Heart left ventricle (tissue), 16 donors: ENCODE data around the gene SLC22A4. TPM values are rescaled to one million over a fixed set of nuclear protein-coding genes. Genes with fewer than 3 reads are reported as not detected.

Experiments
- ATAC-seq, 4 donors: fragments of 200-7000 bp; cut with Tn5 transposase; one replicate each; pipeline ENCODE4 v1.9.1; 2020 to 2022; ENCODE audit warnings: moderate library complexity in 4 of 4, mild to moderate bottlenecking in 3 of 4, moderate number of reproducible peaks in 1 of 4
- DNase-seq, 5 donors: peaks; one replicate each; pipeline ENCODE4 v3.0.0-alpha.2; 2020
- H3K27ac ChIP-seq, 12 donors: fragments of 200-600 bp; sonication (generic) in 4 of 12; one replicate each; pipeline versions ENCODE4 v1.5.0 to v1.8.0; 2016 to 2022; ENCODE audit warnings: mild to moderate bottlenecking in 2 of 12
- H3K27me3 ChIP-seq, 9 donors: fragments of 200-600 bp; sonication (generic) in 2 of 9; one replicate each; pipeline versions ENCODE4 v1.5.1 to v1.8.0; 2016 to 2022; ENCODE audit warnings: mild to moderate bottlenecking in 3 of 9
- H3K36me3 ChIP-seq, 9 donors: fragments of 200-600 bp; sonication (generic) in 2 of 9; one replicate each; pipeline versions ENCODE4 v1.5.0 to v1.8.0; 2018 to 2022; ENCODE audit warnings: mild to moderate bottlenecking in 2 of 9
- H3K4me1 ChIP-seq, 12 donors: fragments of 200-600 bp; sonication (generic) in 4 of 12; one replicate each; pipeline versions ENCODE4 v1.5.0 to v1.8.0; 2016 to 2022; ENCODE audit warnings: mild to moderate bottlenecking in 3 of 12
- H3K4me3 ChIP-seq, 12 donors: fragments of 200-600 bp; sonication (generic) in 4 of 12; one replicate each; pipeline versions ENCODE4 v1.5.0 to v1.8.0; 2017 to 2022; ENCODE audit warnings: mild to moderate bottlenecking in 9 of 12, moderate library complexity in 4 of 12
- H3K9me3 ChIP-seq, 12 donors: fragments of 200-600 bp; sonication (generic) in 4 of 12; one replicate each; pipeline versions ENCODE4 v1.5.0 to v1.8.0; 2016 to 2022; ENCODE audit warnings: mild to moderate bottlenecking in 1 of 12
- POLR2A ChIP-seq, 2 donors: fragments of 450-650 bp; IDR thresholded peaks; one replicate each; pipeline ENCODE4 v1.6.1; 2017; ENCODE audit warnings: antibody characterized with exemption in 2 of 2, mild to moderate bottlenecking in 2 of 2, moderate library complexity in 2 of 2
- WGBS, 4 donors: extraction: QIAGEN DNeasy Blood & Tissue Kit in 2 of 4; methylation state at CpG; one replicate each; pipeline versions ENCODE4 v1.1.5 to v1.1.7; 2013 to 2018; 5-methylcytosine and 5-hydroxymethylcytosine counted together
- intact Hi-C, 10 donors: fragments of 100-400 bp; cut with DNase I; formaldehyde crosslinking; loops; one replicate each; pipeline versions ENCODE4 v1.11.1 to v1.14.2; 2022
- polyA plus RNA-seq, 2 donors: library from polyadenylated mRNA; stranded (reverse); fragments of 200-250 nt; gene quantifications; one replicate each; pipeline ENCODE4 v1.2.3, GENCODE V29; 2013
- total RNA-seq, 9 donors: library from RNA; depleted of rRNA in 2 of 9; stranded (reverse); fragments of >200 nt in 2 of 9; fragmentation: NEBNext Ultra II Directional in 3 of 9; extraction: Animal tissue kit (Norgen Biotek cat#: 25700) in 3 of 9; gene quantifications; one replicate each; pipeline versions ENCODE4 v1.1.0 to v1.2.4, GENCODE V29; 2016 to 2023
- TF ChIP-seq, protein P1 (sequence below), 12 donors: fragments of 200-600 bp; sonication (generic) in 4 of 12; IDR thresholded peaks; one replicate each; pipeline versions ENCODE4 v1.5.0 to v1.8.0; 2018 to 2022; ENCODE audit warnings: antibody characterized with exemption in 12 of 12, mild to moderate bottlenecking in 5 of 12
- donor health status: ischemic (EF 13 %, LVEDD 7.1; RV severe dilation, severe dysfunction).
- donor health status: healthy with polysubstance abuse.
- donor health status: DM: no; HTN: yes; CAD: no.
- donor health status: DM: no; HTN: no; CAD: no.
- donor health status: ischemic (EF 25% LVEDD 6.9; RV normal size, moderate dysfunction).
- donor health status: ischemic (EF 25% LVEDD 5.7; RV mildly dilated, moderate dysfunction).
- donor health status: healthy.
- donor health status: DM: yes; HTN: yes; CAD: no.
- donor health status: ischemic (EF 35%, LVEDD 5.7; RV mildly dilated, moderate dysfunction).
- donor health status: nonischemic (EF 11% LVEDD 7.7; RV severe dilation, severe dysfunction).
- donor health status: DM: yes; HTN: yes; CAD: no.
- donor health status: PGD.
- donor health status: ischemic (EF 29% LVEDD 5.4; RV normal size, mild dysfunction).
- donor health status: nonischemic (EF 23%, LVEDD 6.1; RV moderate dilation, normal function).

Gene SLC22A4
- total and polyA plus RNA-seq, 11 donors, result 0.30 to 4.9 (median 2.2) TPM

DNA sequence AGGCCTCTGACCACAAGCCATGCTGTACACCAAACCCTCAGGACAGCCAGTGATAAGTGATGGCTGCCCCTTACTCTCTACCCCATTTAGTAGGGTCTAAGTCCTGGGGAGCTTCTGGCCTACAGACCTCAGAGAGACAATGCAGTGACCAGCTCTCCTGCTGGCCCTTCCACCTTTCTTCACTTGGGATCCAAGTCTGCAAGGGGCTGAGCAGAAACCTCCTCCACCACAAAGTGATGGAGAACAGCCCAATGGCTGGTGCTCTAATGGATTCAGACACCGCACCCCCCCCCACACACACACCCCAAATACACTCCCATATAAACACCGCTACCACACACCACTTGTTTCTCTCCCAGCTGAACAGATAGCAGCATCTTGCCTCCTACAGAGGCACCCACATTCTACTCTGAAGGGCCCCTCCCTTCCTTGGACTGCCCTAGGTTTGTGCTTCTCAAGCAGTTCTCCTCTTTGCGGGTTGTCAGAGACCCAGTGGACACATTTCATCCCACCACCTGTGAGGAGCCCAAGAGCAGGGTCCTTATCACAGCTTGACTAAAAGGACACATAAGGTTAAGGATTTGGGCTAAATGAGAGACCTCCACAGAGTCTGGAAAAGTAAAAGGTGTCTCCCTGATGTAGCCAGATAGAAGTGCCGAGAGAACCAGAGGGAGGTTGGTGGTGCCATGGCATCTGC, 38.0 kb upstream of the SLC22A4 start:
- no peaks in the 10 kb centered on the region for H3K9me3 ChIP-seq
- H3K36me3 ChIP-seq, result no peaks in the 10 kb centered on the region
- peaks cover 0 to 55% (median 35%) of the 10 kb centered on the region in 12 donors for H3K4me1 ChIP-seq
- no peak for ATAC-seq
- 97 to 100% (median 98%) methylated on average over 4 of the region's 4 CpGs for WGBS, 4 donors
- TF ChIP-seq, protein P1, sequence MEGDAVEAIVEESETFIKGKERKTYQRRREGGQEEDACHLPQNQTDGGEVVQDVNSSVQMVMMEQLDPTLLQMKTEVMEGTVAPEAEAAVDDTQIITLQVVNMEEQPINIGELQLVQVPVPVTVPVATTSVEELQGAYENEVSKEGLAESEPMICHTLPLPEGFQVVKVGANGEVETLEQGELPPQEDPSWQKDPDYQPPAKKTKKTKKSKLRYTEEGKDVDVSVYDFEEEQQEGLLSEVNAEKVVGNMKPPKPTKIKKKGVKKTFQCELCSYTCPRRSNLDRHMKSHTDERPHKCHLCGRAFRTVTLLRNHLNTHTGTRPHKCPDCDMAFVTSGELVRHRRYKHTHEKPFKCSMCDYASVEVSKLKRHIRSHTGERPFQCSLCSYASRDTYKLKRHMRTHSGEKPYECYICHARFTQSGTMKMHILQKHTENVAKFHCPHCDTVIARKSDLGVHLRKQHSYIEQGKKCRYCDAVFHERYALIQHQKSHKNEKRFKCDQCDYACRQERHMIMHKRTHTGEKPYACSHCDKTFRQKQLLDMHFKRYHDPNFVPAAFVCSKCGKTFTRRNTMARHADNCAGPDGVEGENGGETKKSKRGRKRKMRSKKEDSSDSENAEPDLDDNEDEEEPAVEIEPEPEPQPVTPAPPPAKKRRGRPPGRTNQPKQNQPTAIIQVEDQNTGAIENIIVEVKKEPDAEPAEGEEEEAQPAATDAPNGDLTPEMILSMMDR (IDR thresholded peaks at IDR 0.05), result no peak
- TF ChIP-seq POLR2A (IDR thresholded peaks at IDR 0.05), result no peak
- DNase-seq, result no peak
- no peak overlapping the region for H3K4me3 ChIP-seq
- H3K27me3 ChIP-seq, result peaks cover 0 to 14% (median 0%) of the 10 kb centered on the region in 9 donors
- peak overlapping the region in 1 of 12 donors; percentile 97 for H3K27ac ChIP-seq
- intact Hi-C loops, result no loop called here

DNA sequence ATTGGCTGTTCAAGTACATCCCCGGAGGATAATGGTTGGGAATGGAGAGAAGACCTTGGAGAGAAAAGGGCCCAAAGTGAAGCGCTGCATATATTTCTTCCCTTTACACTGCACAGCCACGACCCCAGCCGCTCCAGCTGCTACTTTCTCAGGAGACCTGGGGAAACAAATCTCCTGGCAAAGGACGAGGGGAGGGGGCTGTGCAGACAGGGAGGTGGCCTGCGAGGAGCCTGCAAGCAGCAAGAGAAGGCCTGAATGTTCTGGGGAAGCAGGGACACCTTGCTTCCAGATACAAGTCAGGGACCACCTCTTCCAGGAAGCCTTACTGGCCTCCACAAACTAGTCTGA, 37.4 kb upstream of the SLC22A4 start:
- Histone ChIP-seq H3K36me3 (no peaks in the 10 kb centered on the region), H3K9me3 (no peaks in the 10 kb centered on the region), H3K27me3 (peaks cover 0 to 14% (median 0%) of the 10 kb centered on the region in 9 donors), H3K4me1 (peaks cover 0 to 60% (median 39%) of the 10 kb centered on the region in 12 donors), H3K4me3 (peak overlapping the region in 4 of 12 donors; percentile 52 to 77 (median 67)), H3K27ac (peak overlapping the region in 2 of 12 donors; percentile 50 to 97)
- DNase-seq (no peak), ATAC-seq (no peak)
- TF ChIP-seq POLR2A (IDR thresholded peaks at IDR 0.05), result no peak
- TF ChIP-seq, protein P1 (IDR thresholded peaks at IDR 0.05), result no peak
- 93 to 98% (median 95%) methylated on average over 6 of the region's 6 CpGs for WGBS, 4 donors
- intact Hi-C loops, result no loop called here

DNA sequence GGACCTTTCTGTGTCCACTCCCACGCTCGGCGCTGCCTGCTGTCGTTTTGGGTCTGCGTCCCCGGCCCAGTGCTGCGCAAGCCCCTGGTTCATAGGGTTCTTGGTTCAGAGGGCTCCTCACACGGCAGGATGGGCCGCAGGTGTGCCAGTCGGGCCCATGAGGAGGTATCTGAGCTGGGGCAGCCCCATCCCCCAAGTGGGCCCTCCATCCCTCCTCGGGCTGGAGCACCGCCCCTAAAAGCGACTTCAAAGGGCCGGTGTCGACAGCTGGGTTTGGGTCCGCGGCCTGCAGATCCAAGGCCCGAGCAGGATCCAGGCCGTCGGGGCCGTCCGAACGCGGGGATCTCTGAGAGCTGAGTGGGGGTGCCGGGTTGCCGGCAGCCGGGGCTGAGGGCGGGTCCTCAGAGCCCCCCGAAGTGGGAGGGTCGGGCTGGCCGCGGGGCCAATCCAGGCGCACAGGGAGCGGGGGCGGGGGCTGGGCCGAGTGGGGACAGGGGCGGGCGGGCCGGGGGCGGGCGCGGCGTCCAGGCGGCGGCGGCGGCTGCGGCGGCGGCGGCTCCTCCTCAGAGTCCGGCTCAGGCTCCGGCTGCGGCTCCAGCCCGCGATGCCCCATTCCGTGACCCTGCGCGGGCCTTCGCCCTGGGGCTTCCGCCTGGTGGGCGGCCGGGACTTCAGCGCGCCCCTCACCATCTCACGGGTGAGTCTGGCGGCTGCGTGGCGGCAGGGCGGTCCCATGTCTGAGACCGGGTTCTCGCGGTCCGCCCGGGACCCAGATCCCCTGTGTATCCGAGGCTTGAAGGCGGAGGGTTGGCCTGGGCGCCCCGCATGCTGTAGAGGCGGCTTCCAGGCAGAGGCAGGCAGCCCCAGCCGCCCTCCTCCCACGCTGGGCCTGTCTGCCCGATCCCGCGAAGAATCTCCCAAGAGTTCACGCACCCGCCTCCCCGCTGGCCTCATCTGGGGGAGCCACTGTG, 36.8 kb upstream of the SLC22A4 start, which contains the start of gene PDLIM4:
TSS of gene PDLIM4 (plus strand) at position 566 of the 971 bp plus-strand sequence. CDS start at position 605, 39 bp downstream.
- peak within 1 kb of the TSS; percentile 8 to 86 (median 58) for H3K4me3 ChIP-seq
- peaks cover 0 to 5% (median 0%) of the 10 kb centered on the region in 9 donors for H3K36me3 ChIP-seq
- H3K27ac ChIP-seq, result peak within 1 kb of the TSS in 11 of 12 donors; percentile 1 to 97 (median 67)
- intact Hi-C loops, result no loop called here
- ATAC-seq (peak in 1 of 4 donors; percentile 29), DNase-seq (peak in 1 of 5 donors; percentile 59)
- 23 to 26% (median 24%) methylated on average over 34 to 86 of the region's 88 CpGs for WGBS, 4 donors
- TF ChIP-seq, protein P1 (IDR thresholded peaks at IDR 0.05), result no peak
- TF ChIP-seq POLR2A (IDR thresholded peaks at IDR 0.05), result no peak
- H3K9me3 ChIP-seq, result no peaks in the 10 kb centered on the region
- peaks cover 0 to 62% (median 39%) of the 10 kb centered on the region in 12 donors for H3K4me1 ChIP-seq
- peaks cover 0 to 14% (median 0%) of the 10 kb centered on the region in 9 donors for H3K27me3 ChIP-seq
